Activated CD4-positive, CD25-positive, alpha-beta regulatory T cell treated with anti-CD3 and anti-CD28 coated beads, Interleukin-2, amount 50 U/mL, for 16 hours (primary cell): ENCODE data around the gene NOP53.
"Not testable (repeated sequence)": the region's sequence is repeated elsewhere in the genome, so short reads cannot be mapped to it uniquely, and the experiment has no call there.

Experiments used
- DNase-seq: peaks from one replicate; pipeline ENCODE4 v3.0.0-alpha.2; 2020; ENCODE audit warnings: low read depth, low spot score

Gene NOP53

GRCh38 chr19:47777245-47778048 lies 32.1 kb downstream of the NOP53 start:
- DNase-seq: not testable (repeated sequence)

- DNase-seq: peak; percentile 49
Measured at GRCh38 chr19:47778049-47778953, 33.0 kb downstream of the NOP53 start, which contains the start of gene SELENOW. Gene SELENOW, plus strand, starts transcription at chr19:47778703. Its CDS starts 83 bp downstream, at chr19:47778786.

GRCh38 chr19:47778954-47779351 lies 33.6 kb downstream of the NOP53 start:
- no peak for DNase-seq

- no peak for DNase-seq
Measured at GRCh38 chr19:47779524-47780214, 34.3 kb downstream of the NOP53 start.

- no peak for DNase-seq
Measured at GRCh38 chr19:47780215-47780551, 34.8 kb downstream of the NOP53 start.

GRCh38 chr19:47781590-47782262 lies 36.4 kb downstream of the NOP53 start:
- no peak for DNase-seq

GRCh38 chr19:47786566-47786965 lies 41.2 kb downstream of the NOP53 start:
- DNase-seq: no peak

GRCh38 chr19:47787307-47787706 lies 42.0 kb downstream of the NOP53 start:
- not testable (repeated sequence) for DNase-seq

GRCh38 chr19:47789811-47790210 lies 44.5 kb downstream of the NOP53 start:
- DNase-seq: not testable (repeated sequence)

GRCh38 chr19:47790398-47790814 lies 45.1 kb downstream of the NOP53 start:
- peak; percentile 70 for DNase-seq

- DNase-seq: no peak
Measured at GRCh38 chr19:47792616-47793015, 47.3 kb downstream of the NOP53 start.

GRCh38 chr19:47794526-47794925 lies 49.2 kb downstream of the NOP53 start:
- no peak for DNase-seq

GRCh38 chr19:47796785-47797184 lies 51.4 kb downstream of the NOP53 start:
- no peak for DNase-seq

GRCh38 chr19:47797996-47798903 lies 52.9 kb downstream of the NOP53 start:
- no peak for DNase-seq

- DNase-seq: no peak
Measured at GRCh38 chr19:47798904-47799266, 53.5 kb downstream of the NOP53 start.

- DNase-seq: no peak
Measured at GRCh38 chr19:47801270-47801669, 55.9 kb downstream of the NOP53 start.

GRCh38 chr19:47802521-47803043 lies 57.2 kb downstream of the NOP53 start:
- no peak for DNase-seq

GRCh38 chr19:47803148-47803547 lies 57.8 kb downstream of the NOP53 start:
- DNase-seq: not testable (repeated sequence)

GRCh38 chr19:47803671-47804070 lies 58.3 kb downstream of the NOP53 start:
- not testable (repeated sequence) for DNase-seq

- not testable (repeated sequence) for DNase-seq
Measured at GRCh38 chr19:47804451-47804850, 59.1 kb downstream of the NOP53 start, which contains the start of gene TPRX1. Gene TPRX1, minus strand, starts transcription at chr19:47804551. Its CDS starts 12 bp downstream, at chr19:47804539.
